C4-2B (cell line): ENCODE data around the gene CEP128.

Experiments used
- ZFX ChIP-seq: fragments of 450-650 bp; IDR thresholded peaks from 2 replicates; pipeline ENCODE4 v1.6.1; 2017
- TF ChIP-seq, protein P1 (sequence below): fragments of 450-650 bp; conservative IDR thresholded peaks from 2 replicates; pipeline ENCODE4 v1.5.1; 2017; ENCODE audit warnings: mild to moderate bottlenecking

DNA sequence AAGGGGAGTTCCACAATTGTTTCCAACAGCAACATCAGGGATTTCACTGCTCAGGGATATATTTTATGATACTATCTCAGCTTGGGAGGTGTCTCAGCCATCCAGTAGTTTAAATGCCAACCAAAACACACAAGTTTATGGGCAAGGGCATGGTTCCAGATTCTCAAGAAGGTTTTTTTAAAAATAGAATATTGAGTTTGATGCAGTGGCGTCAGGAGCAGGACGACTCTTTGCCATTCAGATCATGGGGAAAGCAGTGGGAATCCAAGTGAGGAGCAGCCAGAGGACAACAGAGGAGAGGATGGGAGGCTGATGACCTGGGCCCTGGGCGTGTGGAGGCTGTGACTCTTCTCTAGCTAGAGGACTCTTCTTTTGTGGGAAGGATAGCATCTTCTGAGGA lies 39.6 kb upstream of the CEP128 start:
- TF ChIP-seq, protein P1, sequence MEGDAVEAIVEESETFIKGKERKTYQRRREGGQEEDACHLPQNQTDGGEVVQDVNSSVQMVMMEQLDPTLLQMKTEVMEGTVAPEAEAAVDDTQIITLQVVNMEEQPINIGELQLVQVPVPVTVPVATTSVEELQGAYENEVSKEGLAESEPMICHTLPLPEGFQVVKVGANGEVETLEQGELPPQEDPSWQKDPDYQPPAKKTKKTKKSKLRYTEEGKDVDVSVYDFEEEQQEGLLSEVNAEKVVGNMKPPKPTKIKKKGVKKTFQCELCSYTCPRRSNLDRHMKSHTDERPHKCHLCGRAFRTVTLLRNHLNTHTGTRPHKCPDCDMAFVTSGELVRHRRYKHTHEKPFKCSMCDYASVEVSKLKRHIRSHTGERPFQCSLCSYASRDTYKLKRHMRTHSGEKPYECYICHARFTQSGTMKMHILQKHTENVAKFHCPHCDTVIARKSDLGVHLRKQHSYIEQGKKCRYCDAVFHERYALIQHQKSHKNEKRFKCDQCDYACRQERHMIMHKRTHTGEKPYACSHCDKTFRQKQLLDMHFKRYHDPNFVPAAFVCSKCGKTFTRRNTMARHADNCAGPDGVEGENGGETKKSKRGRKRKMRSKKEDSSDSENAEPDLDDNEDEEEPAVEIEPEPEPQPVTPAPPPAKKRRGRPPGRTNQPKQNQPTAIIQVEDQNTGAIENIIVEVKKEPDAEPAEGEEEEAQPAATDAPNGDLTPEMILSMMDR, result no peak
- no peak for TF ChIP-seq ZFX
